Trophoblast cell (in vitro differentiated cells and primary cell): Measurements from ENCODE around the gene EPB41L3.

Experiments used
- DNase-seq, 2 donors: peaks; one replicate each; pipeline ENCODE4 v3.0.0-alpha.2; 2016
- H2AFZ ChIP-seq: 2 replicates; pipeline ENCODE4 v1.6.1; 2013; ENCODE audit warnings: low read length, moderate library complexity, mild to moderate bottlenecking; ENCODE audit not compliant: insufficient read depth, poor library complexity
- H2AK5ac ChIP-seq: 2 replicates; pipeline ENCODE4 v1.6.1; 2013; ENCODE audit warnings: mild to moderate bottlenecking, low read length
- H2BK120ac ChIP-seq: 2 replicates; pipeline ENCODE4 v1.6.1; 2013; ENCODE audit warnings: low read length, mild to moderate bottlenecking, moderate library complexity; ENCODE audit not compliant: insufficient read depth, poor library complexity
- H2BK12ac ChIP-seq: 2 replicates; pipeline ENCODE4 v1.6.1; 2013; ENCODE audit warnings: mild to moderate bottlenecking, low read length, moderate library complexity
- H2BK5ac ChIP-seq: 2 replicates; pipeline ENCODE4 v1.6.1; 2013; ENCODE audit warnings: low read length, low read depth, moderate library complexity, mild to moderate bottlenecking; ENCODE audit not compliant: poor library complexity
- H3K14ac ChIP-seq: 2 replicates; pipeline ENCODE4 v1.6.1; 2013; ENCODE audit warnings: mild to moderate bottlenecking, low read length
- H3K18ac ChIP-seq: 2 replicates; pipeline ENCODE4 v1.6.1; 2013; ENCODE audit warnings: mild to moderate bottlenecking, low read length
- H3K23ac ChIP-seq: 2 replicates; pipeline ENCODE4 v1.6.1; 2013; ENCODE audit warnings: low read length
- H3K27ac ChIP-seq: 2 replicates; pipeline ENCODE4 v1.5.1; 2013; ENCODE audit warnings: low read depth, mild to moderate bottlenecking, inconsistent platforms, low read length, moderate library complexity
- H3K27me3 ChIP-seq: 2 replicates; pipeline ENCODE4 v1.6.1; 2013; ENCODE audit warnings: inconsistent platforms, mild to moderate bottlenecking, low read length, moderate library complexity; ENCODE audit not compliant: insufficient read depth
- H3K36me3 ChIP-seq, 2 experiments: 1 replicate in 1 of 2; 2 replicates in 1 of 2; pipeline ENCODE4 v1.6.1; 2013; ENCODE audit warnings: low read length in 2 of 2, mild to moderate bottlenecking in 2 of 2, moderate library complexity in 1 of 2; ENCODE audit not compliant: insufficient read depth in 2 of 2, control insufficient read depth in 1 of 2
- H3K4ac ChIP-seq: 2 replicates; pipeline ENCODE4 v1.6.1; 2013; ENCODE audit warnings: low read depth, mild to moderate bottlenecking, low read length, moderate library complexity
- H3K4me1 ChIP-seq, 2 experiments: 1 replicate in 1 of 2; 2 replicates in 1 of 2; pipeline ENCODE4 v1.6.1; 2013; ENCODE audit warnings: low read length in 2 of 2, mild to moderate bottlenecking in 2 of 2, moderate library complexity in 1 of 2; ENCODE audit not compliant: insufficient read depth in 2 of 2, control insufficient read depth in 1 of 2
- H3K4me2 ChIP-seq: 2 replicates; pipeline ENCODE4 v1.6.1; 2013; ENCODE audit warnings: inconsistent platforms, mild to moderate bottlenecking, low read length, moderate library complexity
- H3K4me3 ChIP-seq: 2 replicates; pipeline ENCODE4 v1.5.1; 2013; ENCODE audit warnings: mild to moderate bottlenecking, low read depth, low read length, inconsistent platforms
- H3K79me1 ChIP-seq: one replicate; pipeline ENCODE4 v1.6.1; 2013; ENCODE audit warnings: low read length
- H3K79me2 ChIP-seq: 2 replicates; pipeline ENCODE4 v1.6.1; 2013; ENCODE audit warnings: low read length, mild to moderate bottlenecking; ENCODE audit not compliant: control insufficient read depth, insufficient read depth, poor library complexity
- H3K9ac ChIP-seq: 2 replicates; pipeline ENCODE4 v1.6.1; 2013; ENCODE audit warnings: mild to moderate bottlenecking, low read length
- H3K9me3 ChIP-seq: 2 replicates; pipeline ENCODE4 v1.6.1; 2013; ENCODE audit warnings: low read depth, mild to moderate bottlenecking, control low read depth, inconsistent platforms, low read length; ENCODE audit not compliant: insufficient read depth
- H4K12ac ChIP-seq: 2 replicates; pipeline ENCODE4 v1.6.1; 2013; ENCODE audit warnings: low read depth, mild to moderate bottlenecking, low read length, moderate library complexity
- H4K8ac ChIP-seq: 2 replicates; pipeline ENCODE4 v1.6.1; 2013; ENCODE audit warnings: low read depth, mild to moderate bottlenecking, low read length, moderate library complexity
- H4K91ac ChIP-seq: one replicate; pipeline ENCODE4 v1.6.1; 2013; ENCODE audit warnings: low read depth, mild to moderate bottlenecking, low read length, moderate library complexity
- WGBS: extraction: QIAGEN DNeasy Blood & Tissue Kit; methylation state at CpG from one replicate; pipeline ENCODE4 v1.1.7; 2013; ENCODE audit warnings: missing lambda C conversion rate; ENCODE audit not compliant: insufficient read length, insufficient coverage; ENCODE audit errors: extremely low coverage; 5-methylcytosine and 5-hydroxymethylcytosine counted together

The EPB41L3 gene

GRCh38 chr18:5469340-5469739 lies 74.5 kb downstream of the EPB41L3 start:
- no CpG with 5 or more reads among the region's 13 CpGs for WGBS
- Histone ChIP-seq H3K4me2 (no peak overlapping the region), H3K9ac (no peak overlapping the region), H2BK120ac (no peak overlapping the region), H2AFZ (no peak overlapping the region), H3K27ac (no peak overlapping the region), H2BK12ac (no peak overlapping the region), H3K14ac (no peak overlapping the region), H3K4me3 (no peak overlapping the region), H3K23ac (no peak overlapping the region), H3K4me1 (peaks cover 3% of the 10 kb centered on the region in 2 experiments), H3K79me1 (peaks cover 2% of the 10 kb centered on the region), H3K27me3 (no peaks in the 10 kb centered on the region), H4K12ac (no peak overlapping the region), H3K79me2 (no peaks in the 10 kb centered on the region), H4K8ac (no peak overlapping the region), H3K9me3 (no peaks in the 10 kb centered on the region), H2AK5ac (no peak overlapping the region), H3K36me3 (peaks cover 15 to 29% of the 10 kb centered on the region in 2 experiments), H4K91ac (no peak overlapping the region), H3K4ac (no peak overlapping the region), H2BK5ac (no peak overlapping the region), H3K18ac (no peak overlapping the region)
- no peak for DNase-seq

- no peak for DNase-seq
- H3K9ac ChIP-seq = no peak overlapping the region
- H3K4me3 ChIP-seq = no peak overlapping the region
- H2BK12ac ChIP-seq = no peak overlapping the region
- H3K79me1 ChIP-seq = peaks cover 7% of the 10 kb centered on the region
- no peak overlapping the region for H4K91ac ChIP-seq
- H3K27me3 ChIP-seq = no peaks in the 10 kb centered on the region
- no peak overlapping the region for H2AFZ ChIP-seq
- no peak overlapping the region for H2BK5ac ChIP-seq
- H2AK5ac ChIP-seq = no peak overlapping the region
- H4K8ac ChIP-seq = no peak overlapping the region
- peaks cover 14 to 29% of the 10 kb centered on the region in 2 experiments for H3K36me3 ChIP-seq
- no peak overlapping the region for H2BK120ac ChIP-seq
- H3K18ac ChIP-seq = no peak overlapping the region
- H3K4ac ChIP-seq = no peak overlapping the region
- H3K23ac ChIP-seq = no peak overlapping the region
- H3K27ac ChIP-seq = no peak overlapping the region
- H3K9me3 ChIP-seq = no peaks in the 10 kb centered on the region
- H3K14ac ChIP-seq = no peak overlapping the region
- peaks cover 2% of the 10 kb centered on the region for H3K79me2 ChIP-seq
- no peak overlapping the region for H3K4me2 ChIP-seq
- WGBS = no CpG with 5 or more reads among the region's 9 CpGs
- H3K4me1 ChIP-seq = peaks cover 8% of the 10 kb centered on the region in 2 experiments
- H4K12ac ChIP-seq = no peak overlapping the region
Observed at GRCh38 chr18:5468394-5468793, 75.4 kb downstream of the EPB41L3 start.

GRCh38 chr18:5467671-5468070 lies 76.1 kb downstream of the EPB41L3 start:
- no peak overlapping the region for H4K12ac ChIP-seq
- peaks cover 14 to 24% of the 10 kb centered on the region in 2 experiments for H3K36me3 ChIP-seq
- H3K23ac ChIP-seq = no peak overlapping the region
- peaks cover 10% of the 10 kb centered on the region for H3K79me1 ChIP-seq
- H3K4ac ChIP-seq = no peak overlapping the region
- no peak overlapping the region for H2BK120ac ChIP-seq
- no peak overlapping the region for H3K27ac ChIP-seq
- H4K91ac ChIP-seq = no peak overlapping the region
- no peak overlapping the region for H3K4me3 ChIP-seq
- no peak overlapping the region for H2BK5ac ChIP-seq
- H3K18ac ChIP-seq = no peak overlapping the region
- H3K4me2 ChIP-seq = no peak overlapping the region
- H3K9me3 ChIP-seq = no peaks in the 10 kb centered on the region
- H3K9ac ChIP-seq = no peak overlapping the region
- no CpG with 5 or more reads among the region's 6 CpGs for WGBS
- no peak overlapping the region for H3K14ac ChIP-seq
- H3K4me1 ChIP-seq = peaks cover 11% of the 10 kb centered on the region in 2 experiments
- DNase-seq = no peak
- no peak overlapping the region for H2AK5ac ChIP-seq
- H4K8ac ChIP-seq = no peak overlapping the region
- no peak overlapping the region for H2BK12ac ChIP-seq
- H2AFZ ChIP-seq = no peak overlapping the region
- H3K79me2 ChIP-seq = peaks cover 4% of the 10 kb centered on the region
- no peaks in the 10 kb centered on the region for H3K27me3 ChIP-seq

GRCh38 chr18:5466256-5466655 lies 77.5 kb downstream of the EPB41L3 start:
- no CpG with 5 or more reads among the region's 5 CpGs for WGBS

More at GRCh38 chr18:5466256-5466655, 77.5 kb downstream of the EPB41L3 start:
- Histone ChIP-seq H3K23ac (no peak overlapping the region), H3K4me2 (no peak overlapping the region), H3K9me3 (no peaks in the 10 kb centered on the region), H3K4me3 (no peak overlapping the region), H4K91ac (no peak overlapping the region), H2AFZ (no peak overlapping the region), H2BK12ac (no peak overlapping the region), H3K36me3 (peaks cover 14 to 17% of the 10 kb centered on the region in 2 experiments), H4K8ac (no peak overlapping the region), H4K12ac (no peak overlapping the region), H3K4ac (no peak overlapping the region), H3K27ac (peak overlapping the region; percentile 26), H3K14ac (no peak overlapping the region), H3K79me2 (peaks cover 4% of the 10 kb centered on the region), H3K9ac (no peak overlapping the region), H3K27me3 (no peaks in the 10 kb centered on the region), H2BK120ac (no peak overlapping the region), H3K79me1 (peaks cover 12% of the 10 kb centered on the region), H3K18ac (no peak overlapping the region), H2AK5ac (no peak overlapping the region), H3K4me1 (peaks cover 11 to 13% of the 10 kb centered on the region in 2 experiments), H2BK5ac (no peak overlapping the region)
- peak in 1 of 2 donors; percentile 37 for DNase-seq
